ENCODE data around the gene AGPS. TPM values are rescaled to one million over a fixed set of nuclear protein-coding genes. Genes with fewer than 3 reads are reported as not detected.

The AGPS gene
- total RNA-seq, 2 donors from 2014 or later: 64.8 to 102 TPM

DNA sequence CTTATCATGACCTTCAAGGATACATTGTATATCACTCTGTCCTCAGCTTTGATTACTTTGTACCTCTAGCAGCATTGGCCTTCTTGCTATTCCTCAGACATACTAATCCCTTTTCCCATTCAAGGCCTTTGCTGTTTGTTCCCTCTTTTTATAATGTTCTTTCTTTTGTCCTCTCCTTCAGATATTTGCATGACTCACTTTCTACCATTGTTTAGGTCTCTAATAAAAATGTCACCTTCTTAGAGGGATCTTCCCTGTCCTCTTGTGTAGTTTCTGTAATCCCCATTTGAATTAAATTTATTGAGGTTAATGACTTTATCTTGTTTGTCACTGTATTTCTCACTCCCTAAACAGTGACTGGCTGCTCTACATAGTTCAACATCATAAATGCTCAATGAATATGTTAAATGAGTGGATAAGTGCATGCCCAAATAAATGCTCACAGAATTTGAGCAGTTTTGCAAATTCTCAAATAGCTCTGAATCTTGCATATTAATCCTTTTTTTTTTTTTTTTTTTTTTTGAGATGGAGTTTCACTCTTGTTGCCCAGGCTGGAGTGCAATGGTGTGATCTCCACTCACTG lies 135.9 kb downstream of the AGPS start:
- Histone ChIP-seq H3K27me3 (no peaks in the 10 kb centered on the region), H3K9me3 (no peaks in the 10 kb centered on the region), H3K36me3 (no peaks in the 10 kb centered on the region), H3K9ac (ENCODE audit: low read depth in 2 of 2, low read length in 2 of 2) (no peak overlapping the region), H3K4me3 (no peak overlapping the region), H3K27ac (no peak overlapping the region), H3K4me1 (no peaks in the 10 kb centered on the region)
- no peak for DNase-seq
- TF ChIP-seq, protein P1, sequence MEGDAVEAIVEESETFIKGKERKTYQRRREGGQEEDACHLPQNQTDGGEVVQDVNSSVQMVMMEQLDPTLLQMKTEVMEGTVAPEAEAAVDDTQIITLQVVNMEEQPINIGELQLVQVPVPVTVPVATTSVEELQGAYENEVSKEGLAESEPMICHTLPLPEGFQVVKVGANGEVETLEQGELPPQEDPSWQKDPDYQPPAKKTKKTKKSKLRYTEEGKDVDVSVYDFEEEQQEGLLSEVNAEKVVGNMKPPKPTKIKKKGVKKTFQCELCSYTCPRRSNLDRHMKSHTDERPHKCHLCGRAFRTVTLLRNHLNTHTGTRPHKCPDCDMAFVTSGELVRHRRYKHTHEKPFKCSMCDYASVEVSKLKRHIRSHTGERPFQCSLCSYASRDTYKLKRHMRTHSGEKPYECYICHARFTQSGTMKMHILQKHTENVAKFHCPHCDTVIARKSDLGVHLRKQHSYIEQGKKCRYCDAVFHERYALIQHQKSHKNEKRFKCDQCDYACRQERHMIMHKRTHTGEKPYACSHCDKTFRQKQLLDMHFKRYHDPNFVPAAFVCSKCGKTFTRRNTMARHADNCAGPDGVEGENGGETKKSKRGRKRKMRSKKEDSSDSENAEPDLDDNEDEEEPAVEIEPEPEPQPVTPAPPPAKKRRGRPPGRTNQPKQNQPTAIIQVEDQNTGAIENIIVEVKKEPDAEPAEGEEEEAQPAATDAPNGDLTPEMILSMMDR (IDR thresholded peaks at IDR 0.05): no peak
- intact Hi-C loops (cut with DNase I): no loop called here

DNA sequence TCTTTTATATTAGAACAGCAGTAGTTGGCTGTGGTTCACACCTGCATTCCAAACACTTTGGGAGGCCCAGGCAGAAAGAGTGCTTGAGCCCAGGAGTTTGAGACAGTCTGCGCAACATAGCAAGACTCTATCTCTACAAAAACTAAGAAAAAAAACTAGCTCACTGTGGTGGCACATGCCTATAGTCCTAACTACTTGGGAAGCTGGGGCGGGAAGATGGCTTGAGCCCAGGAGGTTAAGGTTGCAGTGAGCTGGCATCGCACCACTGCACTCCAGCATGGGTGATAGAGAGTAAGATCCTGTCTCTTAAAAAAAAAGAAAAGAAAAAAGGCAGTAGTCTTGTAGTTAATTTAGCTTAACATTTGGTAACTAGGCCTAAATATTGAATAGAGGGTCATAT lies 136.6 kb downstream of the AGPS start:
- Histone ChIP-seq H3K4me1 (no peaks in the 10 kb centered on the region), H3K9me3 (no peaks in the 10 kb centered on the region), H3K9ac (ENCODE audit: low read depth in 2 of 2, low read length in 2 of 2) (no peak overlapping the region), H3K27ac (no peak overlapping the region), H3K27me3 (no peaks in the 10 kb centered on the region), H3K4me3 (no peak overlapping the region), H3K36me3 (no peaks in the 10 kb centered on the region)
- DNase-seq: no peak
- TF ChIP-seq, protein P1 (IDR thresholded peaks at IDR 0.05): no peak
- intact Hi-C loops (cut with DNase I): no loop called here

DNA sequence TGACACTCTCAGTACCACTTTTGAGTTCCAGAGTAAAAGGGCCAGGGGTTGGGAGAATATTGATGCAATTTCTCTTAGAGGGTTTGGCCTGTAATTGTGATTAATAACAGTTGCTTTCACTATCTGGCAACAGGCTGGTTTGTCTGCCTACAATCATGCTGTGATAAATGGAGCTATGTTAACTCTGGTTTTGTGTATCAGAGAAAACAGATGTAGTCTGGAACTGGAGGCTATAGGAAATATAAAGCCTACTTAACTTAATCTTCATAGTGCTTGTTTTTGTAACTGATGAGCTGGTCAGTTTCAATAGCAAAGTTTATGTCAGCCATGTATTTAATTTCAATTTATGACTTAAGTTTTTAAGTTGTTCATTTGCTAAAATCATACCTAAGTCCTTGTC lies 138.0 kb downstream of the AGPS start:
- H3K9me3 ChIP-seq: no peaks in the 10 kb centered on the region
- no peak for DNase-seq

DNA sequence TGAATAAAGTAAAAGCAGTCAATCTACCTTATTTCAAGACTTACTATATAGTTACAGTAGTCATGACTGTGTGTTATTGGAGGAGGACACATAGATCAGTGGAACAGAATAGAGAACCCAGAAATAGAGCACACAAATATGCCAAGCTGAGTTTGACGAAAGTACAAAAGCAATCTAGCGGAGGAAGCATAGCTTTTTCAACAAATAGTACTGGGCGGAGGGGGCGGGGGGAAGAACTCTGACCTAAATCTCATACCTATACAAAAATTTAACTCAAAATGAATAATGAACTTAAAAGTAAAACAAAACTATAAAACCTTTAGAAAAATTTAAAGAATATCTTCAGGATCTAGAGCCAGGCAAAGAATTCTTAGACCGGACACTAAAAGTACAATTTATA lies 139.1 kb downstream of the AGPS start:
- intact Hi-C loops (cut with DNase I): no loop called here
- Histone ChIP-seq H3K27me3 (no peaks in the 10 kb centered on the region), H3K4me3 (no peak overlapping the region), H3K9me3 (no peaks in the 10 kb centered on the region), H3K36me3 (no peaks in the 10 kb centered on the region), H3K4me1 (no peaks in the 10 kb centered on the region), H3K27ac (no peak overlapping the region), H3K9ac (ENCODE audit: low read depth in 2 of 2, low read length in 2 of 2) (no peak overlapping the region)
- DNase-seq: no peak
- TF ChIP-seq, protein P1 (IDR thresholded peaks at IDR 0.05): no peak

More for the DNA sequence above, 138.0 kb downstream of the AGPS start:
- Histone ChIP-seq H3K9ac (ENCODE audit: low read depth in 2 of 2, low read length in 2 of 2) (no peak overlapping the region), H3K4me3 (no peak overlapping the region), H3K36me3 (no peaks in the 10 kb centered on the region), H3K27ac (no peak overlapping the region), H3K4me1 (no peaks in the 10 kb centered on the region), H3K27me3 (no peaks in the 10 kb centered on the region)
- TF ChIP-seq, protein P1 (IDR thresholded peaks at IDR 0.05): no peak
- intact Hi-C loops (cut with DNase I): no loop called here

DNA sequence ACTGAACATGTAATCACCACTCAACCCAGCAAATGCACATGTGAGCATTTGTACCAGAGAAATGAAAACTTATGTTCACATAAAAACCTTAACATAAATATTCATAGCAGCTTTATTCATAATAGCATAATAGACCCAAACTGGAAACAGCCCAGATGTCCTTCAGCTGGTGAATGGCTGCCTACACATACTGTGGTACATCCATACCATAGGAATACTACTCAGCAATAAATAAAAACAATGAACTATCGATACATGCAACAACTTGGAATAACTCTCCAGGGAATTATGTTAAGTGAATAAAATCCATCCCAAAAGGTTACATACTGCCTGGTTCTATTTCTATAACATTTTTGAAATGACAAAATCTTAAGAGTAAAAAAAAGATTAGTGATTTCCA lies 140.0 kb downstream of the AGPS start:
- intact Hi-C loops (cut with DNase I): no loop called here
- TF ChIP-seq, protein P1 (IDR thresholded peaks at IDR 0.05): no peak
- Histone ChIP-seq H3K27ac (no peak overlapping the region), H3K4me3 (no peak overlapping the region), H3K9me3 (no peaks in the 10 kb centered on the region), H3K4me1 (no peaks in the 10 kb centered on the region), H3K9ac (ENCODE audit: low read depth in 2 of 2, low read length in 2 of 2) (no peak overlapping the region), H3K27me3 (no peaks in the 10 kb centered on the region), H3K36me3 (no peaks in the 10 kb centered on the region)
- DNase-seq: no peak

Measured in colonic mucosa (tissue), 4 donors.